ENCODE data around the gene CLPSL1. TPM values are rescaled to one million over a fixed set of nuclear protein-coding genes. Genes with fewer than 3 reads are reported as not detected.

Gene CLPSL1
- total and polyA plus RNA-seq, 2 of the 4 experiments (the other 2 are of a cell fraction), result not detected

DNA sequence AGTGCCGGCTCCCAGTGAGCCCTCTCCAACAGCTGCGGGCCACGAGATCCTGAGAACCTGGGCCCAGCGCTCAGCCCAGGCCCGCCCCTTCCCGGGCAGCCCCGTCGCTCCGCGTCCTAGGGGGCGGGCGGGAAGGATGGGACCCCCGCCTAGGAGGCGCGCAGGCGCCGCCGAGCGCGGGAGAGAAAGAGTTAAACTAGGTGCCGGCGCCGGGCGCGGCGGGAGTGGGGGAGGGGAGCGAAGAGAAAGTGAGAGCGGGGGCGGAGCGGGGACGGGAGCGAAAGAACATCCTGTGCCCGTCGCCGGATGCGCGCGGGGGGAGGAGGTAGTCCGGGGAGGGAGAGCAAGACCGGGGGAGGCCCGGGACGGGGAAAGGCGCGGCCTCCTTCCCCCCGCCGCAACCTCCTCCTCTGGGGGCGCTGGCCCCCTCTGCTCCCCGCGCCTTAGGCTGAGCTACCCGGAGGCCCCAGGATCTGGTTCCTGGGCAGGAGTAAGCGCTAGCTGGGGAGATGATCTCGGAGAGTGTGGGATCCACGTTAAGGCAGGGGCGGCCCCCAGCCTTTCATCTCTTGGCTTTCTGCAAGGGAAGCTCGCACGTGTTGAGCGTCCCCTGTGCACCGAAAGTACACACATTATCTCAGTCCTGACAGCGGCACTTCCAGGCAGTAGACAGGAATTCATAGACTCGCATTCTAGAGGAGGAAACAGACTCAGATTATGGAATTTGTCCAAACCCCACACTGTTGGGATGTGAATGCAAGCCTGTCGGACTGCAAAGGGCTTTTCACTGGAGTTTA lies 48.9 kb upstream of the CLPSL1 start:
- Histone ChIP-seq H3K36me3 (ENCODE audit: control insufficient read depth, insufficient read depth, low read length) (no peaks in the 10 kb centered on the region), H2BK120ac (ENCODE audit: low read depth, low read length) (peak overlapping the region; percentile 49), H3K79me1 (ENCODE audit: low read depth in 1 of 2, low read length in 2 of 2) (no peaks in the 10 kb centered on the region), H3K9me1 (ENCODE audit: insufficient read depth, low read length) (peaks cover 4% of the 10 kb centered on the region), H3K4me1 (ENCODE audit: control insufficient read depth, insufficient read depth, low read length) (peaks cover 8% of the 10 kb centered on the region), H2BK5ac (ENCODE audit: low read depth, low read length, poor library complexity, severe bottlenecking) (peak overlapping the region; percentile 67), H2BK15ac (ENCODE audit: low read depth, low read length) (peak overlapping the region; percentile 59; the same call in 1 of the 3 replicates), H2AFZ (replicated peaks; ENCODE audit: low read length, poor library complexity) (peak overlapping the region; percentile 94), H2AK5ac (ENCODE audit: low read depth, low read length) (peak overlapping the region; percentile 15; the same call in 1 of the 2 replicates), H4K5ac (ENCODE audit: low read depth, low read length) (peak overlapping the region; percentile 50), H3K27ac (ENCODE audit: insufficient read depth, low read length) (peak overlapping the region; percentile 88), H3K4me3 (ENCODE audit: insufficient read depth, low read depth, low read length) (peak overlapping the region; percentile 70), H3K56ac (ENCODE audit: extremely low read depth, insufficient read depth, low read length) (peak overlapping the region; percentile 46), H3K18ac (ENCODE audit: low read depth, low read length) (peak overlapping the region; percentile 72), H3K27me3 (ENCODE audit: control insufficient read depth, insufficient read depth, low read length) (no peaks in the 10 kb centered on the region), H3K9me3 (ENCODE audit: control insufficient read depth, insufficient read depth, low read length) (no peaks in the 10 kb centered on the region), H2AK9ac (replicated peaks; ENCODE audit: low read depth, low read length, poor library complexity) (peak overlapping the region; percentile 88), H3K9ac (ENCODE audit: low read depth, low read length) (peak overlapping the region; percentile 79), H4K91ac (ENCODE audit: insufficient read depth, low read depth, low read length) (peak overlapping the region; percentile 83), H3K4me2 (ENCODE audit: low read depth, low read length) (peak overlapping the region; percentile 84), H4K20me1 (ENCODE audit: insufficient read depth, low read length) (no peaks in the 10 kb centered on the region), H3K4ac (ENCODE audit: low read depth, low read length) (peak overlapping the region; percentile 71), H2BK20ac (ENCODE audit: low read depth, low read length) (peak overlapping the region; percentile 47; the same call in 1 of the 2 replicates), H4K8ac (ENCODE audit: low read depth in 2 of 2, low read length in 2 of 2) (peak overlapping the region; percentile 65 to 81), H3K23ac (ENCODE audit: low read depth, low read length) (peak overlapping the region; percentile 88), H3K14ac (replicated peaks; ENCODE audit: low read depth, low read length) (peak overlapping the region; percentile 71)
- peak; percentile 83 for DNase-seq
- ChIA-PET CTCF (interaction anchor here (0.8 kb wide), 1 partner anchor 112 kb away, joined by 3 read pairs; no protein-coding TSS in a partner anchor), POLR2A (ENCODE audit: unreplicated experiment) (no interaction called here)
- no TSS peak for BruUV-seq (replicated peaks)
- peak; percentile 68 for ATAC-seq (ENCODE audit: low read depth)
- intact Hi-C loops (cut with micrococcal nuclease), result no loop called here
- dilution Hi-C loops (cut with HindIII; ENCODE audit: low sequenced_read_pairs, unreplicated experiment), result no loop called here
- 0% methylated on average over 16 of the region's 61 CpGs; no CpG with 5 or more reads in 1 of the 2 experiments for WGBS, 2 experiments (ENCODE audit: extremely low coverage in 2 of 2, insufficient read length in 1 of 2)
- TF ChIP-seq BHLHE40 (IDR thresholded peaks at IDR 0.05; ENCODE audit: low read depth, low read length) (peak; percentile 92), RFX5 (IDR thresholded peaks at IDR 0.05; ENCODE audit: low read depth, low read length) (no peak), SMC3 (IDR thresholded peaks at IDR 0.05; ENCODE audit: low read depth, low read length) (peak; percentile 12; the same call in 1 of the 2 replicates), MXI1 (IDR thresholded peaks at IDR 0.05; ENCODE audit: borderline replicate concordance, low read depth, low read length) (peak; percentile 92)
- in situ Hi-C loops (cut with MboI; ENCODE audit: low sequenced_read_pairs), result loop anchor here (25.0 kb wide), 1 partner anchor 420 kb away; no protein-coding TSS in a partner anchor
